ENCODE results near the gene CTRB1.
"Not testable (repeated sequence)": the region's sequence is repeated elsewhere in the genome, so short reads cannot be mapped to it uniquely, and the experiment has no call there.

The CTRB1 gene

DNA sequence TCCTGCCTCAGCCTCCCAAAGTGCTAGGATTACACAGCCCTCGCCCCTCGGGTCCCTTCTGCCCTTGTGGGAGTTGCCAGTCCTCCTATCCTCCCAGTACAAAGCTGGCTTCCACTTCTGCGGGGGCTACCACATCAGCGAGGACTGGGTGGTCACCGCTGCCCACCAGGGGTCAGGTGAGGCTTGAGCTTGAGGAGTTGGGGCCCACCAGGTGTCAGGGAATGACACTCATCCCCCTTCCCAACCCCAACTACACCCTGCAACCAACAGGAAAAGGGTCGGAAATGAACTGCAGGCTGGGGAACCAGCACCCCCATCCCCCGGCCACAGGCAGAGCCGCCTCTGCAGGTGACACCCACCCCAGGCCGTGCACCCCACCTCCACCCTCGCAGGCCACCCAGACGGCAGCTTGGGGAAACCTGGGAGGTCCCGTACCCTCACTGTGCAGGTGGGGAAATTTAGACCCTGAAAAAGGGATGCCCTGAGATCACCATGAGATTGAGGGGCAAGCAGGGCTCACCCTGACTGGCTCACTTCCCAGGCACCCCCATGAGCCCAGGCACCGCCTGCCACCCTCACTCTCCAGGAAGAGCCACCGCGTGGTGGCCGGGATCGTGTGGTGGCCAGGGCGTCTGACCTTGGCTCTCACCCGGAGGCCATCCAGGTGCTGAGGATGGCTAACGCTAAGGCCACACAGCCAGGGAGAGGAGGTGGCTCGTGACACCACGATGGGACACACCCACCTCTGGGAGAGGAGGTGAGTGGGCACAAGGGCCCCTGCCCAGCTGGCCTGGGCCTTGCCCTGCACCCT, 8.0 kb downstream of the CTRB1 start:
- peak; percentile 61 for DNase-seq

DNA sequence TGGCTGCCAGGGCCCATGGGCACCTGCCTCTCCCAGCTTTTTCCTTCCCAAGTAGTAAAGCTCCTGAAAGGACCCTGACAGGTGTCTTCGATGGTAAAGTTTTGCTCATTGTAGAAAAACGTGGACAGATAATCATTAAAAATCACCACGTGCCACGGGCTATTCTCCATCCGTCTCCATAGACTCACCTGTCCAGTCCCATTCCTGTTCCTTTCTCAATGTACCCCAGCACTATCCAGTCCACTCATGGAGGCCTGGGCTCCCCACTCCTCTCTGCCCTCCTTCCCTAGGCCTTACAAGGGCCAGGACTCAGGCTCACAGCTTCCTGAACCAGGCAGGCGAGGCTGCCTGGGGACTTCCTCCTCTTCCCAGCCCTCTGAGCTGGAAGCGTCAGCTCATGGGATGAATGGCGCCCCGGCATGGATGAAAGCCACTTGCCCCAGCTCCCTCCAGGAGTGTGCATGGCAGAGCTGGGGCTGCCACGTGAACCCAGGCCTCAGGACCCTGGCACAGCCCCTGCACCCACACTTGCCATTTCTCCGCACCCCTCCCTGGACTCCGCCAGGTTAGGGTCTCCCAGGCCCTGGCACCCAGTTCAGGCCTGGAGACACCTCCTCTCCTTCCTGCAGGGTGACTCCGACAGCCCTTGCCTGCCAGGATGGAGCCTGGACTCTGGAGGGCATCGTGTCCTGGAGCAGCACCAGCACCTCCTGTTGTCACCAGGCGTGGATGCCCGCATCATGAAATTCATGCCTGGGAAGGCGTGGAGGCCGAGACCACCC, 8.8 kb downstream of the CTRB1 start:
- peak; percentile 68 for DNase-seq

DNA sequence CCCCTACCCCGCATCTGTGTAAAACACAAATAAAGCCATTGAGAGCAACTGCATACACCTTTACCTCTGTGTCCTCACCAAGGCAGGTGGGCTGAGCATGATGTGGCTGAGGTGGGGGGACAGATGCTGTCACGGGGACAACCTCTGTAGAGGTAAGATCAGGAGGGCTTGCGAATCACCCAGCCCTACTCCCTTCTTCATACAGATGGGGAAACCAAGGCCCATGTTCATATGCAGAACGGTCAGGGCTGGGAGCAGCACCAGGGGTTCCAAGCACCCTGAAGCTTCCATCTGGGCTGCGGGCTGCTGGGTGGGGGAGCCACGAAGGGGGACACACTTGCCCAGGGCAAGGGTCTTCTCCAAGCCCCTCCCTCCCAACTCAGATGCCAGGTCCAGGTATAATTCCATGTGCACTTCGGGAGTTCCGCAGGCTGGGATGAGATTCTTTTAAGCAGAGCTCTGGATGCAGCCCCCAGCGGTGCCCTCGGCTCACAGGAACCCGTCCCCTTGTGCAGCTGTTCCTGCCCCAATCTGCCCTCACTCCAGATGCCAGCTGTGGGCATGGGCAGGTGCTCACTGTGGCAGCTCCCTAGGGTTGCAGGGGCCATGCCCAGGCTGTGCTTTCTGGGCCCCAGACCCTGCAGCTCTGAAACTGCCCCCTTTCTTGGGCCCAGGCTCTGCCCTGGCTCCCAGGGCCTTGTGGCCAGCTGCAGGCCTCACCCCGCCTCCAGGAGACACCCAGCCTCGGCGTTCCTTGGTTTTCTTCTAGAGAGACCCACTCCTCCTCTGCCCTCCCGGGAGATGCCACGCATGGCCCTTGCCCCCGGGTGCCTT, 9.6 kb downstream of the CTRB1 start:
- no peak for DNase-seq

DNA sequence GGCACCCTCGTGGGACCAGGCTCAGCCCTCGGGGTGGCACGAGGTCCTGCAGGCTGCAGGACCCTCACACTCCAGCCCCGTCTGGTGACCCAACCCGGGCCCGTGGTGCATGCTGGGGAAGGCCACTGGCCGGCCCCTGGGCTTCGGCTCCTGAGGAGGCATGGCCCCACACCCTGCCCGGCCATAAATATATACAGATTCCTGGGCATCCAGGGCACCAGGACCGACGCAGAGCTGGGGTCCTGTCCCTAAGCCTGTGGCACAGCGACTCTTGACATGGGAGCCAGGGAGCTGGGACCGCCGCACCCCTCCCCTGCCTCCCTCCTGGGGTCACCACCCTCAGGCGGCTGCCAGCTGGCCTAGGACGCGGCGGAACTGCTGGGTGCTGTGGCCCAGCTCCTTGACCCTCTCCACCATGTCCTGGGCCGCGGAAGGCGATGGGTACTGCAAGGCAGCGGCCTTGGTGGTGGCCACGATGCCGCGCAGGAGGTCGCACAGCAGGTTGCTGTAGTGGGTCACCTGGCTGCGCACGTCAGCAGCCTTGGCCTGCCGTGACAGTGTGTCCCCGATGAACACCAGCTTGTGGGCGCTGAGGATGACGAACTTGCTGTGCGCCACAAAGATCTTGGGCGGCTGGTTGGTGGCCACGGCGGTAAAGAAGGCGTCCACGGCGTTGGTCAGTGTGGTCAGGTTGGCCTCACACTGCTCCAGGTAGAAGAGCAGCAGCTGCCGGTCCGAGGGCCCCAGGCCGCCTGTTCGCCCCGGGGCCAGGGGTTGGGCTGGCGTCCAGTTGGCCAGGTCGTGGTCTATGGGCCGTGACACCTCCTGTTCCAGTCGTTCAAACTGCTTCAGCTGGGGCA, 10.6 kb downstream of the CTRB1 start:
- DNase-seq, result no peak

DNA sequence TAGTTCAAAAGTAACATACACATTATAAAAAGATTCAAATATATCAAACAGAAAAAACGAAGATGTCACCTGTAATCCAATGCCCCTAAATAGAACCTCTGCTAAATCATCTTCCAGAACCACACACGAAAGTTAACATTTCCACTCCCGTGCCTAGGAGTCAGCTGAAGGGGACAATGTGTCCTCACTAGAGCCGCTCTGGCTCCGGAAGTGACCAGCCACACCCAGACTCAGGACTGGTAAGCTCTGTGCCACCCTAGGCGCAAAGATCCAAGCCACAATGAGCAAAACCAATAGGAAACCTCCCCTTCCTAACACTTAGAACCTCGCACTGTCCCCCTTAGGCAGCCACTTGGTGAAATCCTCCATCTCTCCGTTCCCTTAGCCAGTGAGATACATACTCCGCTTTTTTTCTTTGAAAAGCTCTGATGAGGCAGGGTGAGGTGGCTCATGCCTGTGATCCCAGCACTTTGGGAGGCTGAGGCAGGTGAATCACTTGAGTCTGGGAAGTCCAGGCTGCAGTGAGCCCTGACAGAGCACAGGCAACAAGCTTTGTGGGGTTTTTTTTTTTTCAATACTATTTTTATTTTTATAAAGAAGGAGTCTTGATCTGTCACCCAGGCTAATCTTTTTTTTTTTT, 11.8 kb downstream of the CTRB1 start:
- no peak for DNase-seq

DNA sequence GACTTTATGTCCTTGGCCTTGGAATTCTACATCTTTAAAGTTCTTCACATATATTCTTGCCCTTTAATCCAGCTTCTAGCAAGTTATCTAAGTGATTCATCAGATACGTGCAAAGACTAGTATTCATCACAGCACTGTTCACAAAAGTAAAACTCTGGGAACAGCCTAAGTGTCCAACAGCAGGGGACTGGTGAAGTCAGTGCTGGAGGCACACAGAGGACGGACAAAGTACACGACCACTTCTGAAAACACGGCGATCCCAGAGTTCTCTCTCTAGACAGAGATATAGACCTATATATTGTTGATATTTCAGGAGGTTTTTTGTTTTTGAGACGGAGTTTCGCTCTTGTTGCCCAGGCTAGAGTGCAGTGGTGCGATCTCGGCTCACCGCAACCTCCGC, 12.8 kb downstream of the CTRB1 start:
- no peak for DNase-seq

DNA sequence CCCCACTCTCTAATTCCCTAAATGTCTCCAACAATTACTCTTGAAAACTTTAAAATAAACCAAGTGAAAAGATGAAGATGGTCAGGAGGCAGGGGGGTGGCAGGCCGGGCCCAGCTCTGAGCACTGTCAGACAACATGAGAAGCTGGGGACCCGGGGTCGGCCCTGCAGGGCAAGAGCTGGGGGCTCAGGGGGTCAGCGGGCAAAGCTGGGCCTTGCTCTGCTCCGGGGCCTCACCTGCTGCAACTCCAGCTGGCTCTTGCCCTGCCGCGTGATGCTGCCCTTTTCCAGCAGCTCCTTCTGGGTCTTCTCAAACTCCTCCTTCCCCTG, 14.8 kb downstream of the CTRB1 start:
- DNase-seq, result no peak

DNA sequence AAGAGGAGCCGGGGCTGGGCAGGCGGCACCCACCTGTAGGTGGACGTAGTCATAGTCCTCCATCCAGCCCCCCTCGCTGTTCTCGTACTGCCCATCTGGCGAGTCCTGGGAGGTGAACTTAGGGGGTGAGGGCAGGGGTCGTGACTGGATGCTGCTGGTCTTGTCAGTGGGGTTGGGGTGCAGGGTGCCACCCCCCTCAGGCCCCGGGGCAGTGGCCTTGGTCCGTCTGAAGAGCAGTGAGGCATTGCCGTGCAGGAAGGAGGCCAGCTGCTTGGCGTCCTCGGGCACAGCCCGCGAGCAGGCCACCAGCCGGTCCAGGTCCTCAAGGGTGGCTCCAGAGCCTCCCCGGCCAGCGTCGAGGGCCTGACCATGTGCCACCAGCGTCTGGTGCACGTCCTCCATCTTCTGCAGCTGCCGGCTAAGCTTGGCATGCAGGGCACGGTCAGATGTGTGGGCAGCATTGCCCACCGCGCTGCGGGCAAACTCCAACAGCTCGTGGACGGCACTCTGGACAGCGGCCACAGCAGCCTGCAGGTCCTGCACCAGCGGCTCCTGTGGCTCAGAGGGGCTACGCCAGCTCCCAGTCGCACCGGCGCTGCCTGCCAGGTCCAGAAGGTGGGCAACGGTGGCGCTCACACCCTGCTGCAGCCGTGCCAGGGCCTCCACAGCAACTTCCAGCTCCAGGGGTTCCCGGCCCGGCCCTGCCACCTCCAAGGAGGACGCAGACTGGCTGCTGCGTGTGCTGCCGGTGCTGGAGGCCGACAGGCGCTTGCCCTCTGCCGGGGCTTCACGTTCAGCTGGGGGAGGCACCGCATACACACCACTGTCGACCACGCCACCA, 16.3 kb downstream of the CTRB1 start:
- peak; percentile 68 for DNase-seq

DNA sequence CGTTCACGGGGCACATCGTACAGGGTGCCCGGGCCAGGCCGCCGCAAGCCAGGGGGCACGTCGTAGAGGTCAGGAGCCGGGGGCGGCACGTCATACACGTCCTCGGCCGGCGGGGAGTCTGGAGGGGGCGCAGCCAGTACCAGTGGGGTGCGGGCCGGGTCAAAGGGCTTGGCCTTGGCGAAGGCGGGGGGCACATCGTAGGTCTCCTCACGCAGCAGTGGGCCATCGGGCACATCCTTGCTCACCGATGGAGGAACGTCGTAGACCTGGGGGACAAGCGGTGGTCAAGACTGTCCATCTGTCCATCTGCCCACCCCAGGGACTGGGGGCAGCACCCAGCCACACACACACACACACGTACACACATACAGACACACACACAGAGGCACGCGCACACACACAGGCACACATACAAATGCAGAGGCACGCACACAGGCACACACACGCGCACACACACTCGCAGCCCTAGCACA, 17.0 kb downstream of the CTRB1 start:
- peak; percentile 35 for DNase-seq

DNA sequence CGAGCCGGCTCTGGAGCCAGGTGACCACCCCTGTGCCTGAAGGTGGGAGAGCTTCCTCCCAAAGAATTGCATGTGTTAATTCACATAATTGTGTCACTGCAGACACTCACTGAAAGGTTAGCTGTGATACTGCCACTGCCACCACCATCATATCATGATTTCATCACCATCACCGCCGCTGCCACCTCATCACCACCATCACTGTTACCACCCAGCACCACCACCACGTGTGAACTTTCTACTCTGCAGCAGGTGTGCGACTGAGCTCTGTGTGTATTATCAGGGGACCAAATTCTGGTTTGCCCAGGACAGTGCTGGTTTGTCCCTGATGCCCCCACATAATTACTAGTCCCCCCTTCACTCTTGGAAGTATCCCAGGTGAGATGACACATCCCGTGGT, 17.4 kb downstream of the CTRB1 start:
- DNase-seq, result peak; percentile 35

DNA sequence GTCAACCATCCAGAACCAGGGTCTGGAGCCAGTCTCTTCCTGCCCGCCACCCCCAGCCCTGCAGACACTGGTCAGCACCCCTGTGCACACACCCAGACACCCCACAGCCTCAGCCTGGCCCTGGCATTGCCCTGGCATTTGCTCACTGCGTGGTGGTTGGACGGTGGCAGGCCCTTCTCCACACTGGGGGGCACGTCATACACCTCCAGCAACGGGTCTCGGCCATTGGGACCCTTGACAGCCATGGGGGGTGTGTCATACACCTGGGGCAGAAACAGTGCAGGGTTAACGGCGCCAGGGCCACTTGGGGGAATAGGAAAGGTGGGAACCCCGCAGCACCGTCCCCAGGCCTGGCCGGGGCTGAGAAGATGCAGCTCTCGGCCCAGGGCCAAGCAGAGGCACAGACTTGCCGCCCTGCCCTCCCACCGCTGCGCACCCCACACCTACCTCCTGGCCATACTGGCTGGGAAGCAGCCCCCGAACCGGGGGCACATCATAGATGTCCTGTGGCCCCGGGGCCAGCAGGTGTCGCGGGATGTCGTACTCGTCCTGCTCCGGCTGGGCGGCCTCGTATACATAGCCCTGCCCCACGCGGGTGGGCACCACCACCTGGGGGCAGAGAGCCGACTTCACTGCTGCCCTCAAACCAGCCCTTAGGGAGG, 18.1 kb downstream of the CTRB1 start:
- peak; percentile 33 for DNase-seq

DNA sequence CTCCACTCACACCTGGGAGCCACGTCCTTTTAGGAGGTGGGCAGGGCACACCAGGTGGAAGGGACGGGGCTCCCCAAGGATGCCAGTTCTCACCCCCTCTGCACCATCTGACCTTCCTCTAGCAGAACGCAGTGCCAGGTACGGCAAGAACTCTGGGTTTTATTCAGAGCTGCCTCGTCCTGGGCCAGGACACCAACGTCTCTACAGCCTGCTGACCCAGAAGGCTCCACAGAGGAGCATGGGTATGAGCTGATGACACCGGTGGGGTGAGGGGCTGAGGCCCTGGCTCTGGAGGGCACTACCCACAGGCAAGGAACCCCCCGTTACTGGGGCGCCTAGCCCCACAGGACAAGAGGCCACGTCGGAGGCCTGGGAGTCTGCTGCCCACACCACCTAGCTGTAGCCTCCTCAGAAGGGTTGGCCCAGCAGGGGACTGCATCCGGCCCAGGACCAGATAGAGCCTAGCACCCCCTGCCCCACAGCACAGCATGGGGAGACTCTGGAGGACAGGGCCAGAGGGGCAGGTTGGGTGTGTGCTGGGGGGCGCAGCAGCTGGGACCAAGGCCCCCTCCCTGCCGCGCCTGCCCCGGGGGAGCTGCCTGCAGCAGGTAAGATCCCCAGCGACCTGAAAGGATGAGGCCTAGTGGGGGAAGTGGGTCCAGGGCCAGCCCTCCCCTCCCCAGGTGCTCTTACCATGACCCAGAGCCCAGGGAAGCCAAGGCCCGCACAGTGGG, 18.8 kb downstream of the CTRB1 start:
- peak; percentile 44 for DNase-seq

DNA sequence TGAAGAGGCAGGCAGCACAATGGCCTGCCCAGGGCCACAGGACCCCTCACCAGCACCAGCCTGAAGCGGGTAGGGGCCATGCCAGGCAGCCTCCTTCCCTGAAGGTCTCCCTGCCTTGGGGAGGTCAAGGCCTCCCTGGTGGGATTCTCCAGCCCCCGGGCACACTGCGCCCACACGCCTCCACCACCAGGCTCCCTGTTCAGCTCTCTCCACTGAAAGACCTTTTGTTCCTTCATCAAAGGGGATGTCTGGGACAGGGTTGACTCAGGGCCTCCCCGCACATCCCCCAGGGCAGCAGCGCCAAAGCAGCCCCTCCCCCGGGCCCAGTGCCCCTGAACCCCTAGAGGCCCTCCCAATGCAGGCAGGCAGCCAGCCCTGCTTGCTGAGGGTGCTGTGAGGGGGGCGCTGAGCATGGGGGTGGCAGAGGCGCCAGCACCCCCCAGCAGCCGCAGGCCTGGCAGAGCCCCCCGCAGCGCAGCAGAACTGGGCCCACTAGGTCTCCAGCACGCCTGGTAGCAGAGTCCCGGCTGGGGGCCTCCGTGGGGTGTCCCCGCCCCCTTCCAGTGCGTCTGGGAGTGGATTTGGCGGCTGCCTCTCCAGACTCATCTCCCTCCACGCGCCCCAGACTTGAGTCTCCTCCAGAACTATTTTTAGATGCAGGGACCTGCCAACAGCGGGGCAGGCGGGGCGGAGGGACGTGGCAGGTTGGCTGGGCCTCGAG, 19.5 kb downstream of the CTRB1 start:
- no peak for DNase-seq

DNA sequence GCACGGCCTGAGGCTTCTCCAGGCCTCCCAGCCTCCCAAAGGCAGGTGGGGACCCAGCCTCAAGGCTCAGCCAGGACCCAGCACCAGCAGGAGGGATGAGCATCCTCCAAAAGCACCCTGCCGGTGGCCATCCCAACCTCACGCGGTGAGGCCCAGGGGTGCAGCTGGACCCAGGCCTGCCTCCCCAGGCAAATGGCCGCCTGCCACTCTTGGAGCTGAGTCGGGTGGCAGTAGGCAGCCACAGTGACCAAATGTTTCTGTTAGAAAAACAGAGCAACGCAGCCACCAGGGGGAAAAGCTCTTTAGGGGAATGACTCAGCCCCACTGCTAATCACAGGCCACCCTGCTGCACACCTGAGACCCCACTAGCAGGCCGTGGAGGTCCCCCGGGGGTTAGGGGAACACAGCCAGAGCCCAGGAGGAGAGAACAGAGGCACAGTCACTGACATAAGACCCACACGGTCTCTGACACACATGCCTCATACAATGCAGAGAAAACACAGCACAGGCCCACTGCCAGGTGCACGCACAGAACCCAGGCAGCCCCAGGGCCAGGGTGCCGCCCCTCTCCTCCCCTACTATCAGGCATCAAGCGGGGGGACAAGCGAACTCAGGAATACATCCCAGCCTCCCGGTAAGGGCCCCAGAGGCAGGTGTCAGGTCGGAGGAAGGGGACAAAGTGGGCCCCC, 20.2 kb downstream of the CTRB1 start:
- no peak for DNase-seq

DNA sequence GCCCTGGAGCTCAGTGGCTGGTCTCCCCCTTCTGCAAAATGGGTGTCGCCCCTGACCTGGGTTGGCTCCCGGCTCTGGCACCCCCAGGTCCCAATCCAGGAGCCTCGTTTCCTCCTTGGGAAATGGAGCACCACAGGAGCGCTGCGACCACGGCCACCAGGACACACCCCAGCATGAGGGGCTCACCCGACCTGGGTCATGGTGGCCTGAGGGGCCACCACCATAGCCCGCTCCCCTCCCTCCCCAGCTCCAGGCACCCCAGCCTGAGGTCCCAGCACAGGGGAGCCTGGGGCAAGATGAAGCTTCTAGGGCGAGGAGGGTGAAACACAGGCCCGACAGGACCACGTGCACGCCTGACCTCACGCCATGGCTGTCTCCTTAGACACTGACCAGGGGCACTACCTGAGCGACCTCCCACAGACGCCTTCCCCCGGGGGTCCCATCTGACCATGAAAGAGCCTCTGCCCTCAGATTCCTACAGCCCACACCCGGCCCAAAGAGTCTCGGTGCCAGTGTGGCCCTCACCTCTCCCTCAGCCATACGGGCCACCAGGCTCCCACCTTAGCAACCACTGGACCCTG, 20.8 kb downstream of the CTRB1 start:
- DNase-seq, result no peak

DNA sequence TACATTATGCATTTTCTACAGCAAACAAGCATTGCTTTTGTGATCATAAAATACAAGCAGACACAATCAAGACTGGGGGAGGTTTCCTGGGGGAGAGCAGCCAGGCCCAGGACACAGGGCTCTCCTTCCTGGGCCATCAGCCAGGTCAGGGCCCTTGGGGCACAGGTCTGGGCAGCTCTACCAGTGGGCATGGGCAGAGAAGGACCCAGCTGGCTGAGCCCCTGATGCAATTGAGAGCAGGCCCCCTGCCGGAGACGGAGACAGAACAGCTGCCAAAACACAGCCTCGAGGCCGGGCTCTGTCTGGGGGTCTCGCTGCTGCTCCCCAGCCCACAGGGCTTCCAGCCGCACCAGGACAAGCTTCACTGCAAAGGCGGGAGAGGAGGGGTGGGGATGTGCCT, 21.8 kb downstream of the CTRB1 start:
- not testable (repeated sequence) for DNase-seq

DNA sequence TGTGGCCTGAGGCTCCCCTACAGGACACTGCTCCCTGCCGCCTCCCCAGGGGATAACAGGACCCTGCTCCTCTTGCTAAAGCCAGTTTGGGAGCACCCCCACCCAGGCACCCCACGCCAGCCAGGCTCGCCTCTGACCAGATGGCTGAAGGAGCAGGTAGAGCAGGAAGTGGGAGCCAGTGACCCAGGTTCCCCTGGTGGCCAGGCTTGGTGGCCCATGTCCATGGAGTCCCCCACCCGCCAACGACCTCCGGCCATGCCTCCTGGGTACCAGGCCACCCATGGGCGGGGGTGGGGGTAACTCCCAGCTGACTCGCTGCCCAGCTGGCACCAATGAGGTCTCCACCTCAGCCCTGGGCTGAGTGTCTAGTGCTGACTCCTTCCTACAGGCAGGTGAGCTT, 22.6 kb downstream of the CTRB1 start:
- DNase-seq, result no peak

DNA sequence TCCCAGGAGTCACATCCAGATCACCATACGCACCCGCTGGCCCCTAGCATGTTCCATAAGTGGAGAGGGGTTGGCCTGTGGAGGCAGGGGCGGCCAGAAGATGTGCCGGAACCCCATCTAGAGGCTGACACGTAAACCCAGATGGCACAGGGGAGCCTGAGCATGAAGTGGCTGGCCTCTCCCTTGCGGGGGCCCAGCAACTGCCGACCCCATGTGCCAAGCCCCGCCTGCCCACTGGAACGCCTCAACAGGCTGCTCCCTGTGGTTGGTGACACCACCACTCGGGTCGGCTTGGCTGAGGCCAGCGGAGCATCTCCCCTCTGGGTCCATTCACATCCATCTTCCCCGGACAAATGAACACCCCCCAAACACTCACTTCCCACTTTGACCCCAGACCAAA, 23.2 kb downstream of the CTRB1 start:
- DNase-seq, result no peak

Data from 8988T (cell line).